ENCODE measurements around the gene WNT8B. TPM values are rescaled to one million over a fixed set of nuclear protein-coding genes. Genes with fewer than 3 reads are reported as not detected.

Gene WNT8B
- polyA plus RNA-seq, 1 donor, result 0.10 TPM

GRCh38 chr10:100483876-100484666 is 21.3 kb downstream of the WNT8B start:
- DNase-seq (ENCODE audit: low read depth), result no peak

DNA sequence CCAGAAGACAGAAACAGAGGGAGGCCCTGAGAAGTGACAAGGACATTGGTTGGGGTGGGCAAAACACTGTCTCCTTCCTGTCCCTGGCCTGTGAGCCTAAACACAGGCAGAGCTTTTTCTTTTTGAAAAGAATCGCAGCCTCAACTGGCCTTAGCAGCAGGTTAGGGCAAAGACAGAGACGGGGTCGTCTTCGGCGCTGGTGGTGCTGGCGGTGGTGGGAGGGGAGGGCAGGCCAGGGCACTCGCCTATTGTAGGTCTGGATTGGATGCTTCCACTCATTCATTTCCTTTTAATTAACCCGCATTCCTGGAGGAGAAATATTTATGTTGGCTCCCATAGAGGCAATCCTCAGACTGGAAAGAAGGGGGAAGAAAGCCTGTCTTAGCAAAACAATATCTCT is 22.6 kb downstream of the WNT8B start:
- DNase-seq (ENCODE audit: low read depth), result no peak

DNA sequence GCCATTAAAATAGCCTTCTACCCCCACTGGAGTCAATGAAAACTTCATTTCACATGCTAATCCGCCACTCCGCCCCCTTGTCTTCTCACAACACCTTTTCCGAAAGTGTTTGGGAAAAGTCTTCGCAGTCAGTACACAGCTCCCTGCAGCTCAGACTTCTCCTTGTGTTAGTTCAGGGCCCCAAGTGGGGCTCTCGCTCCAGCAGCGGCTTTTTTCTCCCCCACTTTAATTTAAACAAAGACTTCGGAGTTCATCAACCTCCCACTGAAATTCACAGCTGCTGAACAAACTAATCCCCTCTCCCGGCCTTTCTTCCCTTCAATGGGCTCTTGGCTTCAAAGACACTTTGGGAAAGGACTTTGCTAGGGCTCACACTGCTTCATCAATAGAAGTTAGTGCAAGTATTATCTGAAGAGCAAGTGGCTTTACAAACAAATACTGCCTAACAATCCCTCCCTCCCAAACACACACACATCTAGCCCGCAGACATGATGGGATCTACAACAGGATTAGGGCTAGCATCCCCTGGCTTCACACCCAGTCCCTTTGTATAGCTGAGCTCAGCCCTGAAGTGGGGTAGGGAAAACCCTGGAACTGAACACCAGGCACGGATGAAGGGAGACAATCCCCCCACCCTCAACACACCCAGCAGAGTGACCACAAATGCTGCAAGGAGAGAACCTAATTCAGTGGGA is 23.1 kb downstream of the WNT8B start:
- DNase-seq (ENCODE audit: low read depth), result no peak

GRCh38 chr10:100487529-100487928 is 24.7 kb downstream of the WNT8B start:
- no peak for DNase-seq (ENCODE audit: low read depth)

DNA sequence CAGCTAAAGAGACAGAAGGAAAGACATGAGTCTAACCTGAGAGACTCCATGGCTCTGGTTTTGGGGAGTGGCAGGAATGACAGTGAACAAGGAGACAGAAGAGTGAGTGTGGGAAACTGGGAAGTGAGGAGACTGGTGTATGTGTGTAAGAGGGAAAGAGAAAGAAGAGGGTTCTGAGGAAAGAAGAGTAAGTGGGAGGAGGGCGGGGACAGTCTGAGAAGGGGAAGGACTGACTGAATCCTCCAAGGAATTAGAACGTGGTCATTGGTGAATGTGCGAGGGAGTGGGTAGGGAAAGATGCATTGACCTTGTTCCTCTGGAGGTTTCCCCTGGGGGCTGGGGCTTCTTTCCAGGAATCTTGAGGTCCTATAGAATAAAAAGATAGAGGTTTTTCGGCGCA is 26.6 kb downstream of the WNT8B start:
- no peak for DNase-seq (ENCODE audit: low read depth)

DNA sequence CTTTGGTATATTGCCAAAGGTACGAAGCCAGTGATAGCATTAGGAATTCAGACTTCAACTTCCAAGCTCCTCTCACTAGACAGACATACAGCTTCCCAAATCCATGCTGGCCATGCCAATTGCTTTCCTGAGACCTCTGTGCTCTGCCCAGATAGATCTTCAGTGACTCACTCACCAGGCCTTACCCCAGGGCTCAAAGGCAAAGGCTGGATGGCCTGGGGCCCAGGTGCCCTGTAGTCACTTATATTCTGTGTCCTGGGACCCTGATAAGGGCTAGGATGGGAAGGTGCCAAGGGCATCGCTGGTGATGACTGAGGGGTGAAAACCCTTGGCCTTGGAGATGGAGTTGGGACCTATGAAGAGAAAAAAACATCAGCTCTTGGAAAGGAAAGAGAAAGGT is 27.7 kb downstream of the WNT8B start:
- DNase-seq (ENCODE audit: low read depth), result no peak

DNA sequence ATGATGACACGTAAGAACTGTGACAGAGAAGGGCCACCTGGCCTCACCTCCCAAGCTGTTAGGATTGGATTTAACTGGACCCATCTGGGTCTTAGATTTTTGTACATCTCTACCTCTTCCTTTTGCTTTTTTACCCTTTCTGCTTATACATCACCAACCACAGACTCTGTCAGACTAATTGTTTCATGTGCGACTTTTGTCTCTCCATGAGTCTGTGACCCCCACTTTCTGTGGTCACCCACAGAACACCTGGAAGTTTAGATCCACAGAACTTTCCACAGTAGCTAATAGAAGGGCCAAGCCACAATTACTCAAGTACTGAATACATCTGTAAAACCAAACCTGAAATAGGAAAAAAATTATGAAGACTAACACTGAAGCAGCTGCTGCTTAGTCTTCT is 33.8 kb downstream of the WNT8B start:
- no peak for DNase-seq (ENCODE audit: low read depth)

GRCh38 chr10:100498059-100498458 is 35.2 kb downstream of the WNT8B start:
- DNase-seq (ENCODE audit: low read depth), result no peak

DNA sequence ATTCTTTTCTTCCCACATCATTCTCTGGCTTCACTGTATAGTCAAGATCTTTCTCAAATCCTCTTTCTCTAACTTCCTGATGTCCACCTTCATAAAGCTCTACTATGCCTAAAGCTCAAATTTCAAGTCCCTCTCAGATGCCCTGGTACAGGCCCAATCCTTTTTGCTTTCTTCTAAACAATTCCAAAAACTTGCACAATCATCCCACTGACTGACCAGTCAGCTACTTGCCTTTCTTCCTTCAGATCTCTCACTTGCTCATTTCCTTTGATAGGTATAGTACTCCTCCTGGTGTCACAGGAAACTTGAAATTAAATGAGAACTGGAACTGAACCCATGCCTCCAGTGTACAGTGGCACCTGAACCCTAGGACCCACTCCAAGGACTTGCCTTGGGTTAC is 38.6 kb downstream of the WNT8B start:
- no peak for DNase-seq (ENCODE audit: low read depth)

DNA sequence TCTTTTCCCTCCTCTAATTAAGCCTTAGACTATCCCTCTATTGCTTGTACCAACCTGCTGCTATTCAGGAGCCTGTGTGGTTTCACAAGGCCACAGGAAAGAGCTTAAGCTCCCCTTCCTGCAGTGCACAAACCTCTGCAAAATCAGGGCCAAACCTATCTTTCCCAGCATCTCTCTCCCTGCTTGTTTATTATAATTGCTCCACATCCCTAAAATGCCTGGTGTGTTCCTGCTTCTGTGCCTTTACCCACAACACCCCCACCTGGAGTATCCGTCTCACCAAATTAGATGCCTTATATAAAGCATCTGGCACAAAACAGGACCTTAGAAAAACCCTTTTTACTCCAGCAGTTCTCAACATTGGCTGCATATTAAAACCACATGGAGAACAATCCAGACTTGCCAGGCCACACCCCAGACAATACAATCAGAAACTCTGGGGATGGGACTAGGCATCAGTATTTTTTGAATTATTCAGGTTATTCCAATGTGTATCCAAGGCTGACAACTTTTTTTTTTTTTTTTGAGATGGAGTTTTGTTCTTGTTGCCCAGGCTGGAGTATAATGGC is 40.2 kb downstream of the WNT8B start:
- DNase-seq (ENCODE audit: low read depth), result no peak

DNA sequence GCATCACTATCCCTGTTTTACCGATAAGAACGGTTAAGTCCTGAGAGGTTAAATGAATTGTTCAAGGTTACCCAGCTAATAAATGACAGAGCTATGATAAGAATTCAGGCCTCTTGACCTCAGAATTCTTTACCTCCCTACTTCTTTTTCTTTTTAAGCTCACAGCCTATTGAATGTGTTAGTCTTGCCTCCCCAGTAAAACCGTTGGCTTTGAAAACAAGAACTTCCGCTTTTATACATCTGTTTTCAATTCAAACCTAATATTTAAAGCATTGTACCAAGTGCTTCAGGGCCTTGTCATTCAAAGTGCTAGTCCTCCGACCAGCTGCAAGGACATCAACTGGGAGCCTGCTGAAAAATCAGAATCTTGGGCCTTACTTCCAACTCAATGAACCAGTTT is 41.3 kb downstream of the WNT8B start:
- no peak for DNase-seq (ENCODE audit: low read depth)

GRCh38 chr10:100505164-100505563 is 42.4 kb downstream of the WNT8B start:
- no peak for DNase-seq (ENCODE audit: low read depth)

DNA sequence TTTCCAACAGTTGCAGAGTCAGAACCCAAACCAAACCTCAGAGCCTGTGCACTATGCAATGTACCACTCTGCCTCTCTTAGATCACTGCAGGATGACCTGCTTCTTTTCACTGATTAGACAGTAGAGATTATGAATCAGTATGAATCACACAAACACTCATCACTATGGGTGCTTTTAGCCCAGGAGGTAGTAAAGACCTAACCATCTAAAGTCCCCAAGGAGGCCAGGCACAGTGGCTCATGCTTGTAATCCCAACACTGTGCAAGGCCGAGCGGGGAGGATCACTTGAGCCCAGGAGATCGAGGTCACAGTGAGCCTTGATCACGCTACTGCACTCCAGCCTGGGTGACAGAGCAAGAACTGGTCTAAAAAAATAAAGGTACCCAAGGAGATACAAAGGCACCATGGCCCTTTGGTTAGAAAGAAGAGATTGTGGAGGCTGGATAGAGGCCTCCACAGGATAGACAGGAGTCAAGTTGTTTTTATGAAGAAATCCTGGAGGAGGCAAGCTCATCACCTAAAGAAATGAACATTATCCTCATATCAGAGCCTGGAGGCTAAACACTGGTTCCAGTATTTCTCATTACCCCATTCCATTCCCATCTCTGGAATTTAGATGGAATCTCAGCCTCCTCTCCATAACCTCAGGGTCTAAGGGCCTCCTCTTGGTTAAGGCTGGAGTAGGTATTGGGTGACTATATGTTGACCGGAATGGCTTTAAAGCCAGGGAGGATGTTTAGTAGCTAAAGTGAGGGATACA is 44.0 kb downstream of the WNT8B start:
- DNase-seq (ENCODE audit: low read depth), result no peak

- DNase-seq (ENCODE audit: low read depth), result no peak
Measured at GRCh38 chr10:100507357-100507732, 44.5 kb downstream of the WNT8B start.

DNA sequence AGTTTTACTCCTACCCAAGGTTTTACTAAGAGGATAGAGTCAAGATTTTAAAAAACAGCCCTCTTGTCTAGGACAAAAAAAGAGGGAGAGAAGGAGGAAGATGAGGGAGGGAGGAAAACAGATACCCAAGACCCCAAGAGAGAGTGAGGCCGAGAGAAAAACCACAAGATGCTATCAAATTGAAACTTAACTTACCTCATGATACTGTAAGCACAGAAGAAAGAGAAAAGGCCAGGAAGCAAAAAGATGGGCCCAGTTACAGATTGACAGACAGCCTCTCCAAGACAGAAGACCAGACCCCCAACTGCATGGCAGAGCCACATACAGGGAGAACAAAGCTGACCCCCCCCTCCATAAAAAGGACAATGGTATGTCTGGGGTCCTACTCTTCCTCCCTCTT is 45.5 kb downstream of the WNT8B start:
- no peak for DNase-seq (ENCODE audit: low read depth)

- no peak for DNase-seq (ENCODE audit: low read depth)
Measured at GRCh38 chr10:100508691-100509150, 45.9 kb downstream of the WNT8B start.

GRCh38 chr10:100509241-100509840 is 46.5 kb downstream of the WNT8B start:
- no peak for DNase-seq (ENCODE audit: low read depth)

GRCh38 chr10:100510533-100511308 is 47.9 kb downstream of the WNT8B start:
- no peak for DNase-seq (ENCODE audit: low read depth)

DNA sequence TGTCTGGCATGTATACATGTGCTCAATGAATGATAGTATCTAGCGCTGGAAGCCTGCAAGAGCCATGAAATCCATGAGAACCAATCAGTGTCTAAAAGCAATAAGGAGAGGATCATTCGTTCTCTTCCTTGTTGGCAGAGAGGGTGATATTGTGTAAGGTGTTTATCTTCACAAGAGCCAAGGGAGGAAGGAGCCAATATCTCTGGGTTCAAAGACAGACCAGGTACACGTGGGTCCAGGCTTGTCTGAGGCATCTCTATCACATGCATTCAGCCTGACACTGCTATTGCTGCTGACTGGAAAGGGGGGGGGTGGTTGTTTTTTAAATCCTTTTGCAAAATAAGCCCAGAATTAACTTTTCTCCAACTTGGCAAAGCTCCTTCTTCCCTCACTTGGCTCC is 52.8 kb downstream of the WNT8B start:
- DNase-seq (ENCODE audit: low read depth), result no peak

- DNase-seq (ENCODE audit: low read depth), result no peak
Measured at GRCh38 chr10:100516847-100517246, 54.0 kb downstream of the WNT8B start.

GRCh38 chr10:100518761-100519241 is 56.0 kb downstream of the WNT8B start:
- no peak for DNase-seq (ENCODE audit: low read depth)
